Measurements from ENCODE around the gene NME9. TPM values are rescaled to one million over a fixed set of nuclear protein-coding genes. Genes with fewer than 3 reads are reported as not detected.

The NME9 gene
- total and polyA plus RNA-seq, 2 of the 4 experiments (the other 2 are of a cell fraction), result not detected

GRCh38 chr3:138365253-138365555 is 35.6 kb upstream of the NME9 start:
- Histone ChIP-seq H3K79me1 (ENCODE audit: low read depth in 1 of 2, low read length in 2 of 2) (peaks cover 11 to 45% of the 10 kb centered on the region in 2 experiments), H3K4me2 (ENCODE audit: low read depth, low read length) (no peak overlapping the region), H3K27ac (ENCODE audit: insufficient read depth, low read length) (no peak overlapping the region), H3K23ac (ENCODE audit: low read depth, low read length) (no peak overlapping the region), H2AFZ (replicated peaks; ENCODE audit: low read length, poor library complexity) (no peak overlapping the region), H4K91ac (ENCODE audit: insufficient read depth, low read depth, low read length) (no peak overlapping the region), H2BK15ac (ENCODE audit: low read depth, low read length) (no peak overlapping the region), H4K20me1 (ENCODE audit: insufficient read depth, low read length) (peaks cover 20% of the 10 kb centered on the region), H3K9ac (ENCODE audit: low read depth, low read length) (no peak overlapping the region), H2BK120ac (ENCODE audit: low read depth, low read length) (no peak overlapping the region), H3K4me3 (ENCODE audit: insufficient read depth, low read depth, low read length) (no peak overlapping the region), H3K36me3 (ENCODE audit: control insufficient read depth, insufficient read depth, low read length) (peaks cover 3% of the 10 kb centered on the region; the same call in 1 of the 2 replicates), H3K18ac (ENCODE audit: low read depth, low read length) (no peak overlapping the region), H2BK5ac (ENCODE audit: low read depth, low read length, poor library complexity, severe bottlenecking) (no peak overlapping the region), H3K9me1 (ENCODE audit: insufficient read depth, low read length) (peaks cover 26% of the 10 kb centered on the region; the same call in 1 of the 2 replicates), H3K27me3 (ENCODE audit: control insufficient read depth, insufficient read depth, low read length) (no peaks in the 10 kb centered on the region), H3K4me1 (ENCODE audit: control insufficient read depth, insufficient read depth, low read length) (no peaks in the 10 kb centered on the region), H2AK5ac (ENCODE audit: low read depth, low read length) (no peak overlapping the region), H2BK20ac (ENCODE audit: low read depth, low read length) (no peak overlapping the region), H2AK9ac (replicated peaks; ENCODE audit: low read depth, low read length, poor library complexity) (no peak overlapping the region), H3K56ac (ENCODE audit: extremely low read depth, insufficient read depth, low read length) (no peak overlapping the region), H3K9me3 (ENCODE audit: control insufficient read depth, insufficient read depth, low read length) (no peaks in the 10 kb centered on the region), H4K5ac (ENCODE audit: low read depth, low read length) (no peak overlapping the region), H4K8ac (ENCODE audit: low read depth in 2 of 2, low read length in 2 of 2) (no peak overlapping the region), H3K14ac (replicated peaks; ENCODE audit: low read depth, low read length) (no peak overlapping the region), H3K4ac (ENCODE audit: low read depth, low read length) (no peak overlapping the region)
- POLR2A ChIA-PET (ENCODE audit: unreplicated experiment), result no interaction called here
- no peak for DNase-seq
- ATAC-seq (ENCODE audit: low read depth), result no peak
- intact Hi-C loops (cut with micrococcal nuclease) (no loop called here), in situ Hi-C loops (cut with MboI; ENCODE audit: low sequenced_read_pairs) (no loop called here), dilution Hi-C loops (cut with HindIII; ENCODE audit: low sequenced_read_pairs, unreplicated experiment) (no loop called here)
- no TSS peak for BruUV-seq (replicated peaks)
- no peak for TF ChIP-seq RAD21 (IDR thresholded peaks at IDR 0.05; ENCODE audit: low read length)
- TF ChIP-seq ELK1 (IDR thresholded peaks at IDR 0.05; ENCODE audit: borderline replicate concordance, low read depth, low read length), result no peak
- TF ChIP-seq RCOR1 (IDR thresholded peaks at IDR 0.05; ENCODE audit: insufficient replicate concordance, low read length), result no peak
- TF ChIP-seq CHD1 (IDR thresholded peaks at IDR 0.05; ENCODE audit: low read depth, low read length), result no peak
- no peak for TF ChIP-seq FOS (IDR thresholded peaks at IDR 0.05; ENCODE audit: low read depth, low read length)
- TF ChIP-seq MAZ (IDR thresholded peaks at IDR 0.05; ENCODE audit: borderline replicate concordance, low read depth, low read length), result no peak
- TF ChIP-seq NFE2L2 (IDR thresholded peaks at IDR 0.05; ENCODE audit: low read depth, low read length), result no peak
- TF ChIP-seq CTCF (conservative IDR thresholded peaks at IDR 0.05; ENCODE audit: low read depth, low read length), result no peak
- no peak for TF ChIP-seq BHLHE40 (IDR thresholded peaks at IDR 0.05; ENCODE audit: low read depth, low read length)
- TF ChIP-seq MXI1 (IDR thresholded peaks at IDR 0.05; ENCODE audit: borderline replicate concordance, low read depth, low read length), result no peak
- no peak for TF ChIP-seq MAFK (IDR thresholded peaks at IDR 0.05; ENCODE audit: low read depth, low read length)
- no peak for TF ChIP-seq POLR2A (IDR thresholded peaks at IDR 0.05; ENCODE audit: low read depth, low read length)
- CTCF ChIA-PET, result no interaction called here
- 100% methylated on average over 3 of the region's 4 CpGs; no CpG with 5 or more reads in 1 of the 2 experiments for WGBS, 2 experiments (ENCODE audit: extremely low coverage in 2 of 2, insufficient read length in 1 of 2)

Data from IMR-90 (cell line).